AG08395 (cell line): ENCODE data around the gene EIF3D.

ENCODE experiments used
- DNase-seq: peaks from one replicate; pipeline ENCODE4 v3.0.0; 2012; ENCODE audit warnings: mixed read lengths, low spot score

Gene EIF3D

GRCh38 chr22:36507518-36508010 lies 21.4 kb downstream of the EIF3D start:
- DNase-seq, result no peak

GRCh38 chr22:36506637-36507517 lies 22.1 kb downstream of the EIF3D start, which contains the start of gene FOXRED2:
TSS of gene FOXRED2 (minus strand) at chr22:36507040. CDS start at chr22:36506422, 618 bp downstream.
- DNase-seq, result peak; percentile 97

- no peak for DNase-seq
These were observed 22.8 kb downstream of the EIF3D start for GRCh38 chr22:36505998-36506635.

- no peak for DNase-seq
These were observed 30.9 kb downstream of the EIF3D start for GRCh38 chr22:36497910-36498665.

GRCh38 chr22:36493690-36494110 lies 35.3 kb downstream of the EIF3D start:
- DNase-seq, result no peak

- DNase-seq, result no peak
These were observed 36.9 kb downstream of the EIF3D start for GRCh38 chr22:36492109-36492508.

- no peak for DNase-seq
These were observed 37.8 kb downstream of the EIF3D start for GRCh38 chr22:36491155-36491554.

- no peak for DNase-seq
These were observed 42.2 kb downstream of the EIF3D start for GRCh38 chr22:36486619-36487384.

GRCh38 chr22:36481393-36482168 lies 47.4 kb downstream of the EIF3D start, which contains the start of gene TXN2:
TSS of gene TXN2 (minus strand) at chr22:36481640. CDS start at chr22:36480837, 803 bp downstream.
- peak; percentile 98 for DNase-seq

GRCh38 chr22:36480941-36481392 lies 48.0 kb downstream of the EIF3D start:
- DNase-seq, result no peak

GRCh38 chr22:36478966-36479365 lies 50.0 kb downstream of the EIF3D start:
- no peak for DNase-seq

- no peak for DNase-seq
These were observed 53.6 kb downstream of the EIF3D start for GRCh38 chr22:36475341-36475740.

- DNase-seq, result no peak
These were observed 56.3 kb downstream of the EIF3D start for GRCh38 chr22:36472689-36473088.

GRCh38 chr22:36471341-36471821 lies 57.6 kb downstream of the EIF3D start:
- DNase-seq, result no peak

- no peak for DNase-seq
These were observed 58.0 kb downstream of the EIF3D start for GRCh38 chr22:36470994-36471331.

- DNase-seq, result peak; percentile 75
These were observed 58.6 kb downstream of the EIF3D start for GRCh38 chr22:36470162-36470993.

GRCh38 chr22:36469094-36469710 lies 59.8 kb downstream of the EIF3D start:
- no peak for DNase-seq

- peak; percentile 92 for DNase-seq
These were observed 61.0 kb downstream of the EIF3D start for GRCh38 chr22:36467946-36468345.
